Esophagus (tissue), 2 donors: ENCODE measurements around the gene TEX48. TPM values are rescaled to one million over a fixed set of nuclear protein-coding genes. Genes with fewer than 3 reads are reported as not detected.

Experiments used
- H3K27ac ChIP-seq, 2 donors: one replicate each; pipeline ENCODE4 v1.5.1; 2013; ENCODE audit warnings: low read depth in 2 of 2, mild to moderate bottlenecking in 2 of 2, inconsistent platforms in 1 of 2, low read length in 1 of 2, moderate library complexity in 1 of 2
- H3K27me3 ChIP-seq, 2 donors: one replicate each; pipeline ENCODE4 v1.6.1; 2013; ENCODE audit warnings: low read length in 2 of 2, control low read depth in 1 of 2, mild to moderate bottlenecking in 1 of 2; ENCODE audit not compliant: insufficient read depth in 2 of 2, control insufficient read depth in 1 of 2
- H3K36me3 ChIP-seq, 2 donors: one replicate each; pipeline ENCODE4 v1.6.1; 2013; ENCODE audit warnings: low read length in 1 of 2; ENCODE audit not compliant: control insufficient read depth in 2 of 2, insufficient read depth in 2 of 2
- H3K4me1 ChIP-seq, 2 donors: one replicate each; pipeline ENCODE4 v1.6.1; 2013; ENCODE audit warnings: low read length in 1 of 2; ENCODE audit not compliant: control insufficient read depth in 2 of 2, insufficient read depth in 2 of 2
- H3K4me3 ChIP-seq, 2 donors: one replicate each; pipeline ENCODE4 v1.5.1; 2013; ENCODE audit warnings: low read length in 2 of 2, mild to moderate bottlenecking in 2 of 2, low read depth in 1 of 2, moderate library complexity in 1 of 2
- H3K9me3 ChIP-seq, 2 donors: one replicate each; pipeline ENCODE4 v1.6.1; 2013; ENCODE audit warnings: mild to moderate bottlenecking in 2 of 2, low read depth in 1 of 2, low read length in 1 of 2, moderate library complexity in 1 of 2; ENCODE audit not compliant: control insufficient read depth in 2 of 2, insufficient read depth in 1 of 2
- whole genome bisulfite sequencing, 2 donors: extraction: QIAGEN DNeasy Blood & Tissue Kit; methylation state at CpG; one replicate each; pipeline ENCODE4 v1.1.7; 2013; 5-methylcytosine and 5-hydroxymethylcytosine counted together
- polyA plus RNA-seq, 2 donors: library from polyadenylated mRNA; stranded (reverse); fragments of 200-250 nt; gene quantifications; one replicate each; pipeline ENCODE4 v1.2.3, GENCODE V29; 2013
- donor health status: healthy with polysubstance abuse.
- donor health status: Bipolar disorder and iron deficiency.

Gene TEX48, protein sequence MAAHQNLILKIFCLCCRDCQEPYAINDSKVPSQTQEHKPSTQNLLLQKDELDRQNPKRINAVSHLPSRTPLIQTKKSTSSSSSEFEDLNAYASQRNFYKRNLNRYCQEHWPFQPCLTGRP
- polyA plus RNA-seq, result not detected

DNA sequence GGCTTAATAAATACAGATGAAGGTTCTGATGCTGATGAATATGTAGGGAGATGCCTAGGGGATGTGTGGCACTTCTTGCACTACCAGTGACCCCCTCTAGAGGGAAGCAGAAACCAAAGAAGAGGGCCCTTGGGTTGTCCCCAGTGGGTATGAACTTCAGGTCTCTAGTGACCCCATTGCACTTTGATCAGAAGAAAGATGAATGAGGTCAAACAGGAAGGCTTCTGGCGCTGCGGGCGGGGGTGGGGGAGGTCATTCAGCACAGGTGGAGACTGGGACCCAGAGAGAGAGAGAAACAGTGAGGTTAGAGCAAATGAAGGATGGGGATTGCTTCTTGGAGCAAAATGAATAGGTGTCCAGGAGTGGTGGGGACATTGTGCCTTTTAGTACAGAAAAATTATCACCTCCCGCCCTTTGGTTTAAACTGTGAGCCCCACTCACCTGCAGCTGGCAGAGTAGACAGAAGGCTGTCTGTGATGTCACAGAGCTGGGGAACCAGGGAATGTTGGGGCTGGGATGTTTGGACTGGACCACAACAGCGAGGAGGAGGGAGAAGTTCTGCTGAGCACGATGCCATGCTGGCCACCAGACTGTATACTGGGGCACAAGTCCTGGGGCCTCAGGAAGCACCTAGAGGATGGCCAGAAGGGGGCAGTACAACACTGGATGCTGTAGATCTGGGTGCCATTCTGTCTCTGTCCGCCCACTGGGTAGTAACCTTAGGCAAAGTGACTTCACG is at the start of gene TEX48:
TEX48 (minus strand) TSS at position 599 of the 739 bp plus-strand sequence. CDS start 10,469 bp downstream, outside the sequence.
- Histone ChIP-seq H3K27me3 (no peaks in the 10 kb centered on the region), H3K4me1 (no peaks in the 10 kb centered on the region), H3K27ac (no peak within 1 kb of the TSS), H3K36me3 (no peaks in the 10 kb centered on the region), H3K4me3 (no peak within 1 kb of the TSS), H3K9me3 (no peaks in the 10 kb centered on the region)
- WGBS, 2 donors, result 55 to 56% methylated on average over 8 of the region's 8 CpGs

DNA sequence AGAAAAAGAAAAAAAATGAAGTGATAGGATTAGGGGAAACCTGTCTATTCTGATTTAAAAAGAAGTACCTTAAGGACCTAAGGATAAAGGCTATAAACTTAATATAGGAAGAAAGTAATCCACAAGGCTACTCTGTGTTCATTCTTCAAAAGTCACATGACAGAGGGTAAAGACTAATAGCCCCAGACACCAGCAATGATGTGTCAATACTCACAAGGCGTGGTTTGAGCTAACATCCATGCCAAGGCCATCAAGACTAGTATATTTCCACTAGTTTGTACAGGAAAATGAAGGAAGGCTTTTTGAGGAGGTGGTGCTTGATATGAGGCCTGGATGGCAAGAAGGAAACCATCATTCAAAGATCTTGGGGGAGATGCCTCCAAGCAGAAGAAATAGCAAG is 49.7 kb upstream of the TEX48 start:
- Histone ChIP-seq H3K27ac (no peak overlapping the region), H3K9me3 (no peaks in the 10 kb centered on the region), H3K4me1 (no peaks in the 10 kb centered on the region), H3K36me3 (no peaks in the 10 kb centered on the region), H3K27me3 (no peaks in the 10 kb centered on the region), H3K4me3 (no peak overlapping the region)
- 81 to 85% methylated on average over 1 of the region's 1 CpG for WGBS, 2 donors

DNA sequence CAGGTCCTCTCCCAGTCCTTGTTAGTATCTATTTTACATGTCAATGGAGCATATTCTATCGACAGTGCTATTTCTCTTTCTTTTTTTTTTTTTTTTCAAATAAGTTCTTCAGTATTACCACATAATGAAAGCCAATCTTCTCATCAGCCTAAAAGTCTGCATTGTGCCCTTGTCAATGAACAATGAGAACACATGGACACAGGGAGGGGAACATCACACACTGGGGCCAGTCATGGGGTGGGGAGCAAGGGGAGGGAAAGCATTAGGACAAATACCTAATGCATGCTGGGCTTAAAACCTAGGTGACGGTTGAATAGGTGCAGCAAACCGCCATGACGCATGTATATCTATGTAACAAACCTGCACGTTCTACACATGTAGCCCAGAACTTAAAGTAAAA is 47.7 kb upstream of the TEX48 start:
- Histone ChIP-seq H3K27ac (no peak overlapping the region), H3K4me1 (no peaks in the 10 kb centered on the region), H3K9me3 (no peaks in the 10 kb centered on the region), H3K27me3 (no peaks in the 10 kb centered on the region), H3K4me3 (no peak overlapping the region), H3K36me3 (no peaks in the 10 kb centered on the region)
- WGBS, 2 donors, result 92 to 95% methylated on average over 5 of the region's 5 CpGs

DNA sequence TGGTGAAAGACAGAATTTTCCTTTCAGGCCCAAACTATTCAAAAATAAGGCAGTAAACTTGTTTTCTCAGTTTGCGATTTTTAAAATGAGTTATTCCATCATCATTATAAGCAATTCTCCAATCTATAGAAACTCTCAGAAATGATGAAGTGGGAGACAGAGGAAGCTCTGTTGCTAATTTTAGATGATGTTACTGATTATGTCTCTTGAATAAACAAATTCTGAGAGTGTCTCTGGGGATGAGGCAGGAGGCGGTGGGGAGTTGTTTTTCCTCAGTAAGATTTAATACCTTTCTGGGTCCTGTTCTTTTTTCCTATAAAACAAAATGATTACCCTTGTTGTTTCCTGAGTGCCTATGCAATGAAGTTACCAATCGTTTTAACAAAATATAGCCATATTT is 43.9 kb upstream of the TEX48 start:
- 80 to 81% methylated on average over 3 of the region's 3 CpGs for whole genome bisulfite sequencing, 2 donors
- H3K4me1 ChIP-seq, result peaks cover 0 to 2% of the 10 kb centered on the region in 2 donors

DNA sequence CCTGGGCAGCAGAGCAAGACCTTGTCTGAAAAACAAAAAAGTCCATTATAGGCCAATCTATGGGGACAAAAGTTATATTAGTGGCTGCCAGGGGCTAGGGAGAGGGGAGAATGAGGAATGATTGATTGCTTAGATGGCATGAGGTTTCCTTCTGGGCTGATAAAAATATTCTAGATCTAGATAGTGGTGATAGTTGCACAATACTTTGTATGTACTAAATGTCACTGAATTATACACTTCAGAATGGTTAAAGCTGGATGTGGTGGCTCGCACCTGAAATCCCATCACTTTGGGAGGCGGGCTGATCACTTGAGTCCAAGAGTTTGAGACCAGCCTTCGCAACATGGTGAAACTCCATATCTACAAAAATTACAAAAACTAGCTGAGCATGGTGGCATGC is 42.8 kb upstream of the TEX48 start:
- no peaks in the 10 kb centered on the region for H3K36me3 ChIP-seq
- H3K27ac ChIP-seq, result no peak overlapping the region
- no peaks in the 10 kb centered on the region for H3K9me3 ChIP-seq
- no peaks in the 10 kb centered on the region for H3K27me3 ChIP-seq
- WGBS, 2 donors, result 96 to 99% methylated on average over 3 of the region's 3 CpGs
- H3K4me1 ChIP-seq, result peaks cover 0 to 2% of the 10 kb centered on the region in 2 donors
- H3K4me3 ChIP-seq, result no peak overlapping the region

More for the DNA sequence above, 43.9 kb upstream of the TEX48 start:
- no peaks in the 10 kb centered on the region for H3K36me3 ChIP-seq
- no peak overlapping the region for H3K4me3 ChIP-seq
- H3K27me3 ChIP-seq, result no peaks in the 10 kb centered on the region
- H3K27ac ChIP-seq, result no peak overlapping the region
- H3K9me3 ChIP-seq, result no peaks in the 10 kb centered on the region

DNA sequence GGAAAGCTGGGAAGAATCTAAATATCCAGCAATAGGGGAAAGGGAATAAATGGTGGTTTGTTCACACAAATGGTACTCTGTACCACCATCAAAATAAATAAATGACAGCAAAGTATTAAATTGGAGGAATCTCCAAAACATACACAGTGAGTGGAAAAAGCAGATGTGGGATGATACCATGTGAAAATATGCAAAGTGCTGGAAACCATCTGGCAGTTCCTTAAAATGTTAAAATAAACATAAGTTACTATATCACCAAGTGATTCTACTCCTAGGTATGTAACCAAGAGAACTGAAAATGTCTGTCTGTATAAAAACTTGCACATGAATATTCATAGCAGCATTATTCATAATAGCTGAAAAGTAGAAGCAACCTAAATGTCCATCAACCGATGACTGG is 41.9 kb upstream of the TEX48 start:
- H3K9me3 ChIP-seq, result no peaks in the 10 kb centered on the region
- no peaks in the 10 kb centered on the region for H3K27me3 ChIP-seq
- 97 to 98% methylated on average over 1 of the region's 1 CpG for WGBS, 2 donors
- H3K4me1 ChIP-seq, result peaks cover 0 to 5% of the 10 kb centered on the region in 2 donors
- no peak overlapping the region for H3K4me3 ChIP-seq
- no peaks in the 10 kb centered on the region for H3K36me3 ChIP-seq
- no peak overlapping the region for H3K27ac ChIP-seq

DNA sequence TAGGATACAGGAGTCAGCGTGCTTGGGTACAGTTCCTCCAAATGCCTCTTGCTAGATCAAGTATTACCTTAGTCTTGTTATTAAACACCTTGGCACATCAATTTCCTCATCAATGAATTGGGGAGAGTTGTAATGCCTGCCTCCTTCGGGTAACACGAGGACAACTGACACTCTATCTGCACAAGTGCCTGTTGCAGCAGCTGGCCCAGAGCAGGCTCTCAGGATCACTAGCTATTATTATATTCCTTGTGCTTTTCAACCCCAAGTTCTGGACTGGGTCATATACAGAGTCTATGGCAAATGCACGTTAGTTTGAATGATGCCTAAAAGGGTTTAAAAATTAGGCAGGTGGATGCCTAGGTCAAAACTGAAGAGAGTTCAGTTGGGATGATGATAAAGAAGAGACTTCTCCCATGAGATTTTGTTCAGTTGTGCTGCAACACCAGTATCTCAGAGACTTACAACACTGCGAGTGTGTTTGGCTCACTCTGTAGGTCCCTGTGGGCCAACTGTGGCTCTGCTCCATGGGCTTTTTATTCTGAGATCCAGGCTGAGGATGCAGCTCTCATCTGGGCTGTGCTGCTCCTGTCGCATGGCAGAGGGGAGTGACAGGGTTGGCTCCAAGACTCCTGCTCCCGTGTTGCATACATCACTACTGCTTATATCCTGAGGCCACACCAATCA is 41.1 kb upstream of the TEX48 start:
- H3K27me3 ChIP-seq, result no peaks in the 10 kb centered on the region
- peaks cover 0 to 7% of the 10 kb centered on the region in 2 donors for H3K4me1 ChIP-seq
- no peak overlapping the region for H3K4me3 ChIP-seq
- WGBS, 2 donors, result 60 to 65% methylated on average over 7 of the region's 7 CpGs
- no peaks in the 10 kb centered on the region for H3K36me3 ChIP-seq
- H3K9me3 ChIP-seq, result no peaks in the 10 kb centered on the region
- H3K27ac ChIP-seq, result no peak overlapping the region

DNA sequence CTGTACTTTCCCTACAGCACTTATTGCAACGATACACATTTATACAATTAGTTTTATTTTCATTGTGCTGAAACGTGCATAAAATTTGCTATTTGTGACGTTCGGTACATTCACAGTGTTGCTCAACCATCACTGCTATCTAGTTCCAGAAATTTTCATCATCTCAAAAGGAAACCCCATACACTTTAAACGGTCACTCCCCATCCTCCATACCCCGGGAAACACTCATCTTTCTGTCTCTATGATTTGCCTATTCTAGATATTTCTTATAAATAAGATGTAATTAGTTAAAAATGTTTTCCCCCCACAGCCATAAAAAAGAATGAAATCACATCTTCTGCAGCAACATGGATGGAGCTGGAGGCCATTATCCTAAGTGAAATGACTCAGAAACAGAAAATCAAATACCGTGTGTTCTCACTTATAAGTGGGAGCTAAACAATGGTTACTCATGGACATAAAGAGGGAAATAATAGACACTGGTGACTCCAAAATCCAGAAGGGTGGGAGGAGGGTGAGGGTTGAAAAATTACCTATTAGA is 40.2 kb upstream of the TEX48 start:
- no peak overlapping the region for H3K27ac ChIP-seq
- H3K27me3 ChIP-seq, result no peaks in the 10 kb centered on the region
- H3K4me1 ChIP-seq, result peaks cover 0 to 7% of the 10 kb centered on the region in 2 donors
- H3K36me3 ChIP-seq, result no peaks in the 10 kb centered on the region
- H3K9me3 ChIP-seq, result no peaks in the 10 kb centered on the region
- H3K4me3 ChIP-seq, result no peak overlapping the region
- WGBS, 2 donors, result 60 to 66% methylated on average over 7 of the region's 7 CpGs

DNA sequence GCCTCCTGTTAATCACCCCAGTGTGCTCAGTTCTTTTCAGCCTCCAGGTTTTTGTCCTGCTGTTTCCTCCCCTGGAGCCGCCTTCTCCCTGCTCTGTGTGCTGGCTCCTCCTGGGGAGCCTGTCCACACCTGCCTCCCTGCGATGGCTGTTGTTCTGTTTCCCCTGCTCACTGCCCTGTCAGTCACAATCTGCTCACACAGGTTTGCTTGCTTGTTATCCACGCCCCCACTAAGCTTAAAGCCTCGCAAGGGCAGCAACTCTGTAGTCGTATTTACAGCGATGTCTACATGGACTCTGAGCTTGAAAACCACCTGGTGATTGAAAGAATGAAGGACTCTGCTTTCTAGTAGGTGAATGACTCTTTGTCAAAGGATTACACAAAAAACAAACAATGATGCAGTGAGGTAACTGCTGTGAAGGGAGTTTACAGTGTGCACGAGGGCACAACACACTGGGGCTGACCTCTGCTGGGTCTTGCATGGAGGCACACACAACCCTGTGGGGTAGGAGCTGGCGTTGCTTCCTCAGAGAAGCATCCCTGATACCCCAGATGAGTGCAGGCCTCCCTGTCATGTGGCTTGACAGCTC is 39.6 kb upstream of the TEX48 start:
- no peaks in the 10 kb centered on the region for H3K27me3 ChIP-seq
- H3K9me3 ChIP-seq, result no peaks in the 10 kb centered on the region
- H3K4me1 ChIP-seq, result peaks cover 0 to 7% of the 10 kb centered on the region in 2 donors
- H3K36me3 ChIP-seq, result no peaks in the 10 kb centered on the region
- WGBS, 2 donors, result 34 to 43% methylated on average over 8 of the region's 8 CpGs
- no peak overlapping the region for H3K27ac ChIP-seq
- no peak overlapping the region for H3K4me3 ChIP-seq
